AG09319 (cell line): ENCODE measurements around the gene ZMIZ1.
"Not testable (repeated sequence)": the region's sequence is repeated elsewhere in the genome, so short reads cannot be mapped to it uniquely, and the experiment has no call there.

Experiments
- DNase-seq: peaks from one replicate; pipeline ENCODE4 v3.0.0-alpha.2; 2010; ENCODE audit warnings: low read depth; ENCODE audit errors: extremely low read depth
- CTCF ChIP-seq: IDR thresholded peaks from 2 replicates; pipeline ENCODE4 v1.5.1; 2011; ENCODE audit warnings: low read depth, mild to moderate bottlenecking, inconsistent platforms, low read length, moderate library complexity

The ZMIZ1 gene

GRCh38 chr10:79034271-79034876 is 34.4 kb upstream of the ZMIZ1 start:
- no peak for TF ChIP-seq CTCF

DNA sequence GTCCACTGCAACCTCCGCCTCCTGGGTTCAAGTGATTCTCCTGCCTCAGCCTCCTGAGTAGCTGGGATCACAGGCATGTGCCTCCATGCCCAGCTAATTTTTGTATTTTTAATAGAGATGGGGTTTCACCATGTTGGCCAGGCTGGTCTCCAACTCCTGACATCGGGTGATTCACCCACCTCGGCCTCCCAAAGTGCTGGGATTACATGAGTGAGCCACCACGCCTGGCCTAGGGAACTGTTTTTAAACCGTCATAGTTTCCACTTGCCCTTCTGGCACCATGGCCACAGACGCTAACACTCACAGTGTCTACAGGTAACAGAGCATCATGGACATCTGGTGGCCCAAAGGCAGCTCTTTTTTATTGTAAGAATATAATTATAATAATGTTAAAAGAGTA is 32.4 kb upstream of the ZMIZ1 start:
- DNase-seq, result not testable (repeated sequence)

More at GRCh38 chr10:79034271-79034876, 34.4 kb upstream of the ZMIZ1 start:
- DNase-seq, result no peak

DNA sequence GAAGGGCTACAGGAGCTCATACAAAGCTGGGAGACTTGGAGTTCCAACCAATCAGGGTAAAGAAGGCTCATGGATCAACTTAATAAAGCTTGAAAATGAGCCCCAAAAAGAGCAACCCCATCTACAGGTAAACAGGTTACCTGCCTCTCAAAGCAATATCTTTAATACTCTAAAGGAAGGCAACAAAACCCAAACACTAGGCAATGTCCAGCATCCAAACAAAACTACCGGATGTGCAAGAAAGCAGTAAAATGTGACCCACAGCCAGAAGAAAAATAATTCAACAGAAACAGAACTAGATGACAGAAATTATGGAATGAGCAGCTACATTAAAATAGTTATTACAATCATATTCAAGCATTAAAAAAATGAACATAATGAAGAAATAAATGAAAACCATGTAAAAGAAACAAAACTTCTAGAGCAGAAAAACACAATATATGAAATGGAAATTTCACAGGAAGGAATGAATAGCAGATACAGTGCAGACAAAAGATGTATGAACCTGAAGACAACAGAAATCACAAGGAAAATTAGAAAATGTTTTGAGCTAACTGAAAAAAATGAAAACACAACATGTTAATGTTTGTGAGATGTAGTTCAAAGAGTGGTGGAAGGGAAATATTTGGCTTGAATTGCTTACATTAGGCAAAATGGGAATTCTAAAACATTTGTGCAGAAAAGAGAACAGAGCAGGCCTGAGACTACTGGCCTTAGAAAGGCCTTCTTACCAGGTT is 30.5 kb upstream of the ZMIZ1 start:
- no peak for TF ChIP-seq CTCF
- no peak for DNase-seq

DNA sequence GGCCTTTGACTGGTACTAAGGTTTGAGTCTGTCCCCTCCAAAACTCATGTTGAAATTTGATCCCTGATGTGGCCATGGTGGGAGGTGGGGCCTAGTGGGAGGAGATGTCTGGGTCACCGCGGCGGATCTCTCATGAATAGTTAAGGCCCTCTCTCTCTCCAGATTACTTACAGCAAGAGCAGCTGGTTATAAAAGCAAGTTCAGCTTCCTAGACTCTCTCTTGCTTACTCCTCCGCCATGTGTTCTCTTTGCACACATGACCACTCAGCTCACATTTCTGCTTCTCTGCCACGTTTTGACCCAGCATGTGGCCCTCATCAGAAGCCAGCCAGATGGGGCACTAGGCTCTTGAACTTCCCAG is 29.9 kb upstream of the ZMIZ1 start:
- TF ChIP-seq CTCF, result no peak
- no peak for DNase-seq

DNA sequence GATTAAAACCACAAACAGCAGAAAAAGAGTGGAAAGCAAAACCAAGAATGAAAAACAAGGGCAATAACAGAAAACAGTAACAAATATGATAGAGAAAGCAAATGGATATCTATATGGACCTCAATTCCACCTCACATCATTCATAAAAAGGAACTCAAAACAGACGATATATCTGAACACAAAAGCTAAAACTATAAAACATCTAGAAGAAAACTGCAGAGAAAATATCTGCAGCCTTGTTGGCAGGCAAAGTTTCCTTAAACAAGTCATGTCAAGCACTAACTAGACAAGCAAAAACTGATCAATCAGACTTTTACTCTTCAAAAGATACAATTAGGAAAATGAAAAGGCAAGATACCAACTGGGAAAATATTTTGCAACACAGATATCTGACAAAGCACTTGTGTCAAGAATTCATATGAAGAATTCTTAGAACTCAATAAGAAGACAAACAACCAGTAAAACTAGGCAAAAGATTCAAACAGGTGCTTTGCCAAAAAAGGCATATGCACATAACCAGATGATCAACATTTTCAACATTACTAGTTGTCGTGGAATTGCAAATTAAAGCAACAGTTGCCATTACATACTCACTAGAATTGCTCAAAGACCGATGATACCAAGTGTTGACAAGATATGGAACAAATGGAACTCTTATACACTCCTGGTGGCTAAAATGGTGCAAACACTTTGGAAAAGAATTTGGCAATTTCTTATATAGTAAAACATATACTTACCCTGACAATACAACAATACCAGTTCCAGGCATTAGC is 25.9 kb upstream of the ZMIZ1 start:
- TF ChIP-seq CTCF, result no peak
- DNase-seq, result no peak

DNA sequence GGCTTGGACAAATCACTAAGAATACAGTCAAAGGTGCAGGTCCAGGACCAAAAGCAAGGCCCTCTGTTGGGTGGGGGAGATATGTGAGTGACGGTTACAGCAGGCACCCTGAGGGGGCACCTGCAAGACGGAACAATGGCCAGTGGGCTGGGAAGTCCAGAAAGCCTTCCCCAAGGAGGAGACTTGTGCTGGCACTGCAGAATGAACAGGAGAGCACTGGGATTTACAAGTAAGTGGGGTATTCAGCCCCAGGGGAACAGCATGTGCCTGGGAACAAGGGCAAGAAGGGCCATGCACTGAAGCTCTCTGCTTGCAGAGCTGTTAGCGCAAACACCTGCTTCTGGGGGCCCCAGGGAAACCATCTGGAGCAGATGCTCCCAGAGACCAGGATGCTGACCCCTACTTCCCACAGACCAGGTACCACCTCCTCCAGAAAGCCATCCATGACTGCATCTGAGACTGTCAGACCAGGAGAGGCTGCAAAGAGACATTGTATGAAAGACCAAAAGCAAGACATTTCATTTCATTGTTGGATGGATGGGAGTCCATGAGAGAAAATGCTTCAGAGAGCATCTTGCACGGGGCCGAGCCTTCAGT is 24.6 kb upstream of the ZMIZ1 start:
- no peak for TF ChIP-seq CTCF
- DNase-seq, result no peak

DNA sequence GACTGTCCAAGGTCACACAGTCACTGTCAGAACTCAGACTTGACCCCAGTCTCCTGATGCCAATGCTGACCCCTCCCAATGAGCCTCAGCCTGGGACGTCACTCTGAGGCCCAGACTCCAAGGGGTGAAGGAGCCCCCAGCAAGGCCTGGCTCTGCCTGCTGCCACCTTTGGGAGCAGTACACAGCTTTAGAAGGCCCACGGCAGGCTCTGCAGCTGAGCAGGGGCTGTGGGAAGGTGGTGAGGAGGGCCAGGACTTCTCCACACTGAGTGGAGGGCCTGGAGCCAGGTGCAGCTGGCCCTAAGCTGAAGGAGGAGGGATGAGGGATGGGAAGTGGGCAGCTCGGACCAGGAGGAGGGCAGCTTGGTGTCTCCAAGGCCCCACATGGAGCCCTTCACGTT is 23.9 kb upstream of the ZMIZ1 start:
- TF ChIP-seq CTCF, result no peak
- DNase-seq, result no peak
